D341Med (cell line): ENCODE measurements around the gene MRPL24.
"Not testable (repeated sequence)": the region's sequence is repeated elsewhere in the genome, so short reads cannot be mapped to it uniquely, and the experiment has no call there.

ENCODE experiments used
- DNase-seq: peaks from one replicate; pipeline ENCODE4 v3.0.0; 2012; ENCODE audit warnings: low spot score

MRPL24 gene

DNA sequence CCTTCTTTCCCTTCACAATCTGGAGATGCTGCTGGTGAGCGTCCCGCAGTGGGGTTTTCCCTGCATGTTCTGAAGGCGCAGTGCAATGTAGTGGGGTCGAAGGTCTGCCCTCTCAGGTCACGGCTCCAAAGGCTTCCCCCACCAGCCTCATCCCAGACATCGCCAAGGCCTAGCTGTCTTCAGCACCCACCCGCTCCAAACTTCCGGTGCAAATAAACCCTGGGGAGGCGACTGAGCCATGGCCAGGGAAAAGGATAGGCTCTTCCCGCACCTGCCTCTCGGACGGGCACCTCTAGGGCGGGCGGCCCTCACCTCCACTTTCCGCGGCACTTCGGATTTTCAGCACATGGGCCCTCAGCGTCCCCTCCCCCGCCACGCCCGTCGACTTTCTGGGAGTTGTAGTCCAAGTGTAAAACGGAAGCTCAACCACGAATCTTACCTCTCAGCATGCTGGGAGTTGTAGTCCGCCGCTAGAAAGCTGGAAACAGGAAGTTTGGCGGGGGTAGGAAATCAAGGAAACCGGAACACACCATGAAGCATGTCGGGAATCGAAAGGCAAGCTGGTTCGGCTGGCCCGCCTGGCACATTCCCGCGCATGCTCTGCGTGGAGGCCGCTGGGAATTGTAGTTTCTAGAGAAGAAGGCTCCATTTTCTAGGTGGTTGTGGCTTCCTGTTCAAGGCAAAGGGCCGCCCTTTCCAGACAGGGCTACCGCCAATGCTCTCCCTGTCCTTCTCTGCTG lies at the start of gene MRPL24:
Gene MRPL24, minus strand, starts transcription at position 348 of the 740 bp plus-strand sequence. CDS start 2,384 bp downstream, outside the sequence.
- DNase-seq, result peak; percentile 95

DNA sequence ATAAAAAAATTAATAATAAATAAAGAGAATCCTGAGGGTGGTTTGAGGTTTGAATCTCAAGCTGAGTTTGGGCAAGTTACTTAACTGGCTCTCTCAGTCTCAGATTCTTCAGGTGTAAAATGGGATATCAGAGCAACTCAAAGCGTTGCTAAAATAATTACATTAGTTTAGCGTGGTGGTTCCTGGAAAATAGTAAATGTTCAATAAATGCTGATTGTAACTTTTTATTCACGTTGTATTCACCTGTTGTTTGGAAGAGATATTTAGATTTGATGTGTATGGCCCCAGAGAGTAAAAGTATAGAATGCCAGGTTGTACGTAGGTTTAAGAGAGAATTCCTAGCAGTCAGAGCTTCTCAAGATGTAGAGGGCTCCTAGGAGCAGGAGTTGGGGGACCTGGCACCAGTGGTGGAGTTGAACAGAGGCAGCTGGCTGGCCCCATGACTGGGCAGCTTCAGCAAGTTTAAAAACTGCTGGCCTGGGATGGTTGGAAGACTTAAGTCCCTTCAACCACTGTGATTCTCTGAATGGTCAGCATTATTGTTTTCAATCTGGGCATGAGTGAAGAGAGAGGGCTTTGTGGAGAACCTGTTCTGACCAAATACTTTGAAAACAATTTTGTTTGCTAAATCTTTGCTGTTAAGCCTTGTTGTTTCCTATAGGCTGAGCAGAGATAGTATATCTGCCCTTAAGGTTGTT lies 48.9 kb upstream of the MRPL24 start:
- no peak for DNase-seq

DNA sequence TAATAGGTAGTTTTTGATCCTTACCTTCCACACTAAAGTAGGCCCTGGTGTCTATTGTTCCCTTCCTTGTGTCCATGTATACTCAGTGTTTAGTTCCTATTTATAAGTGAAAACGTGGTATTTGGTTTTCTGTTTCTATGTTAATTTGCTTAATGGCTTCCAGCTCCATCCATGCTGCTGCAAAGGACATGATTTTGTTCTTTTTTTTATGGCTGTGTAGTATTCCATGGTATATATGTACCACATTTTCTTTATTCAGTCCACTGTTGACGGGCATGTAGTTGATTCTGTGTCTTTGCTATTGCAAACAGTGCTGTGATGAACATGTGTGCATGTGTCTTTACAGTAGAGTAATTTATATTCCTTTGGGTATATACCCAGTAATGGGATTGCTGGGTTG lies 47.2 kb upstream of the MRPL24 start:
- no peak for DNase-seq

DNA sequence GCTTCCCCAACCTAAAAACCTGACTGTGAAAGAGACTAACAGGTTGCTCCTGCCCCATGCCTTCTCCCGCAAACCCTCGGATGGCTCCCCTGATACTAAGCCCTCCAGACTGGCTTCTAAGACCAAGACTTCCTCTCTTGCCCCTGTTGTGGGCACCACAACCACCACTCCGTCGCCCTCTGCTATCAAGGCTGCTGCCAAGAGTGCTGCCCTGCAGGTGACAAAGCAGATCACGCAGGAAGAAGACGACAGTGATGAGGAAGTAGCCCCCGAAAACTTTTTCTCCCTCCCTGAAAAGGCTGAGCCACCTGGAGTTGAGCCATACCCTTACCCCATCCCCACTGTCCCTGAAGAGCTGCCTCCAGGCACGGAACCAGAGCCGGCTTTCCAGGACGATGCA lies 45.8 kb upstream of the MRPL24 start:
- DNase-seq, result no peak

DNA sequence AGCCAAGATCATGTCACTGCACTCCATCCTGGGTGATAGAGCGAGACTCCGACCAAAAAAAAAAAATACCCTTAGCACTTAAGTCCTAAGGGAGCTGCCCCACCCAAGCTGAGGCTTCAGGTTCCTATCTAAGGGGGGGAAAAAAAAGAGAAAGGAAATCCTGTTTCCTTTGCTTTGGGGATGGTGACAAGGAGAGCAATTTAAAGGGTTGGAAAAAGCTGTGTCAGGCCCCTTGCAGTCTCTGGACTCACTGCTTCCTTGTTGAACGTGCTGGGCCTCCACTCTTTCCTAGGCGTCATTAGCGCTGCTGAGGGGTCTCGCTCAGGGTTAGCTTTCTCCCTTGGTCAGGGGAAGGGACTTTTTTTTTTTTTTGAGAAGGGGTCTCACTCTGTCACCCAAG lies 44.6 kb upstream of the MRPL24 start:
- no peak for DNase-seq

DNA sequence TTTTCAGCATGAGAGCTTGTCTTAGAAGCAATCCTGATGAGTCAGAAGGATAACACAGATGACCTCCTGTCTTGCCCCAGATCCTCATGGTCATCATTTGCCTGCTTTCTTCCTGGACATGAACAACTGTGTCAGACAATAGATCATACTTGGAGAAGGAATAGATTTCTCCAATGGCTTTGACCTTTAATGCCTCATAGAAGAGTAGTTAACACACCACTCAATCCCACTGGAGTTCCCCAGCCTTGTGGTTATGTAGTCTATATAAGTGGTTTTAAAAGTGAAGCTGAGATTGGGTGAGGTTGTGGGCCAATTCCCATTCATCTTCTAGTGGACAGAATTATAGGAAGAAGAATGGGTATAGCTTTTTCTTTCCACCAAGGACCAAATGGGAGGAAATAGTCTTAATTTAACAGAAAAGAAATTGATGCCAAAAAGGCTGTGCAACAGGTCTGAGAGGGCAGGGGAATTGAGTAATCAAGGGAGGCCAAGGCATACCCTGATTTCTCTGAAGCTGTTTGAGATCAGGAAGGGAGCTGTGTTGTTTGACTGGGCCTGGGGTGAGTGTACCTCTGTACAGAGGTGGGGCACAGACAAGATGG lies 40.8 kb upstream of the MRPL24 start:
- no peak for DNase-seq

DNA sequence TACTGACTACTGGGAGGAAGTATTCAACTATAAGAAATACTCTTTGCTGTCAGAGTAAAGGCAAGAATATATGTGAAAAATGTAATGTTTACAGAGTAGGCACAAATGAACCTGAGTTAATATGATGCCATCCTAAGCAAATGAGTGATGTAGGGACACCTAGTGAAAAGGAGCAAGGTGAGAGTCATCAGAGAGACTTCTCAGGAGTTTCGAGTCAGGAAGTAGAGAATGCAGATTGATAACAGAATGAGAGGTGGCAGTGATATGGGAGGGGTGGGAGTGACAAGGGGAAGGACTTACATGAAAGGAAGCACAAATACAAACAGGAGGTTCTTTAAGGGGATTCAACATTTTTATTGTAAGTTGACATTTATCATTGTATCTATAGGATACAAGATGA lies 36.7 kb upstream of the MRPL24 start:
- DNase-seq, result no peak

DNA sequence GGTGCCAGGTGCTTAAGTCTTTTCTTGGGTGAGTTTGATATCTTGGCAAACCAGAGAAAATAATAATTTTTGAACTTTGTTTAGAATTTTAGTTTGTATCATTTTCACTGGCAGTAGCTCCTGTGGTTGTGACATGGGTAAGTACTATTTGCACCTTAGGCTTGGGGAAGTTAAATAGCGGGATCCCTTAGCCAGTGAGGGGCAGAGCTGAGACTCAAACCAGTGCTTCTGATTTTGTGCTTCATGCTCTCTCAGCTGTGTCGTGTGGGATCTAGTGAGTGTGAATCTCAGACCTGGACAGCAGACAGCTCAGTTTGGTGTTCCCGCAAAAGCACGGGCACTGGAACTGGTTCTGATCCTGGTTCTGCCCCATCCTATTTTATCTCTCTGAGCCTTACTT lies 36.1 kb upstream of the MRPL24 start:
- no peak for DNase-seq

DNA sequence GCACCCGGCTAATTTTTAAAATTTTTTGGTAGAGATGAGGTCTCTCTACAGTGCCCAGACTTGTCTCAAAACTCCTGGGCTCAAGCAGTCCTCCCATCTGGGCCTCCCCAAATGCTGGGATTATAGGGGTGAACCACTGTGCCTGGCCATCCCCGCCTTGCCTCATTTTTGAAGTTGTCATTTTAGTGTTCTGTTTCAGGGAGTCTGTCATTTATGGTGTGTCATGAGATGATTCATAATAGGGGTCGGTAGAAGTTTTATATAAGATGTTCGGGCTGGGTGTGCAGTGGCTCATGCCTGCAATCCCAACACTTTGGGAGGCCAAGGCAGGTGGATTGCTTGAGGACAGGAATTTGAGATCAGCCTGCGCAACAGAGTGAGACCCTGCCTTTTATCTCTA lies 34.9 kb upstream of the MRPL24 start:
- no peak for DNase-seq

DNA sequence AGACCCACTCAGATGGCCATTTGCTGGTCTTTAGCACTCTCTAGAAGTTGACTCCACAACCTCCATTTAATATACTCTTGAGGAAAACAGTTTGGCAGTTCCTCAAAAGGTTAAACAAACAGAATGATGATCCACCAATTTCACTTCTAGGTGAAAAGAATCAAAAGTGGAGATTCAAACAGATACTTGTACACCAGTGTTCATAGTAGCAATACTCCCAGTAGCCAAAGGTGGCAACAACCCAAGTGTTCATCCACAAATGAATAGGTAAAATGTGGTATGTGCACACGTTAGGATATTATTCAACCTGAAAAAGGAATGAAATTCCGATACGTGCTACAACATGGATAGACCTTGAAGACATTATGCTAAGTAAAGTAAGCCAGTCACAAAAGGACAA lies 32.7 kb upstream of the MRPL24 start:
- DNase-seq, result no peak

DNA sequence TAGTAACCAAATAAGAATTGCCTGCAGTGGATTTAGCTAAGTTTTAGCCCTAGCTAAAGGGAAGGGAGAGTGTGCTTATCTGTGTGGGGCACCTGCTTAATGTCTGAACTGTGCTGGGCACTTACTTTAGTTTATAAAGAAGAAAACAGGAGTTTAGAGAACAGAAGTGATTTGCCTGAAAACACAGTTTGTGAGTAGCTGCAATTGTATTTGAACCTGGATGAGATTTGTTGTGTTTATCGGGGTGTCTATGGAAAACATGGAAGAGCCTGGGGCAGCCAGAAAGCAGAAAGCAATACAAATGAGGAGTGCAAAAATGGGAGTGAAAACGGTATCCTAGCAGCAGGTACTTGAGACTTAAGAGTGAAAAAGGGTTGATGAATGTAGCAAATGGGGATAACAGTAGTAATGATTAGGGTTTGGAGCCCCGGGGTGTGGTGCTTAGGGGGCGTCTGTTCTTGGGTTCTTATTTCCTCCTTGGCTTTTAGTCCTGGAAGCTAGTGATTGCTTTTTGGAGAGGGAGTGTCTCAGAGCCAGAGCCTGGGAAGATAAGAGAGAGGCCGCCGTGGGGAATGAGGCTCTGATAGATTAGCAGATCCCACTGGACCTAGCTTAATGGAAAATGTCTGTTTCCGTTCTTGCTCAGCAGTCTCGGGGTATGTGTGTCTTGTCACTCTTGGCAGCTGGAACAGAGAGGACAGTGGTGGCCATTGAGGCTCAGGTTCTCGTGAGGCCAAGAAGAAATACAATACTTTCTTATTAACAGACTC lies 32.0 kb upstream of the MRPL24 start:
- DNase-seq, result no peak

DNA sequence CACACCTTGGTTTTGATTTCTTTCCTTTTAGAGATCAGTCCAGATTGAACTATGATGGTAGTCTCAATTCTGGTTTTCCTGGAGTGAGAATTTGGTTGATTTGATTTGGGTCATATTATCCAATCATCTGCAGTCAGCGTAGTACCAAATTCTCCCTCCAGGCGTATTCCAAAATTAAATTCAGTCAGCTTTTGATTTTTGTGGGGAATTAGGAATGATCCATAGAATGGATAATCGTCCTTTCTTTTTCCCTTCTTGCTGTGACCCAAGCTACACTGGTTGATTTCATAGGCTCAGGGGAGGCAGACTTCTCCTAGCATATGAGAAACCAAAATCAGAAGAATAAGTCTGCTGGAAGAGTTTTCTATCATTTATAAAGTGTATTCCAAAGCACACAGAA lies 31.3 kb upstream of the MRPL24 start:
- no peak for DNase-seq

DNA sequence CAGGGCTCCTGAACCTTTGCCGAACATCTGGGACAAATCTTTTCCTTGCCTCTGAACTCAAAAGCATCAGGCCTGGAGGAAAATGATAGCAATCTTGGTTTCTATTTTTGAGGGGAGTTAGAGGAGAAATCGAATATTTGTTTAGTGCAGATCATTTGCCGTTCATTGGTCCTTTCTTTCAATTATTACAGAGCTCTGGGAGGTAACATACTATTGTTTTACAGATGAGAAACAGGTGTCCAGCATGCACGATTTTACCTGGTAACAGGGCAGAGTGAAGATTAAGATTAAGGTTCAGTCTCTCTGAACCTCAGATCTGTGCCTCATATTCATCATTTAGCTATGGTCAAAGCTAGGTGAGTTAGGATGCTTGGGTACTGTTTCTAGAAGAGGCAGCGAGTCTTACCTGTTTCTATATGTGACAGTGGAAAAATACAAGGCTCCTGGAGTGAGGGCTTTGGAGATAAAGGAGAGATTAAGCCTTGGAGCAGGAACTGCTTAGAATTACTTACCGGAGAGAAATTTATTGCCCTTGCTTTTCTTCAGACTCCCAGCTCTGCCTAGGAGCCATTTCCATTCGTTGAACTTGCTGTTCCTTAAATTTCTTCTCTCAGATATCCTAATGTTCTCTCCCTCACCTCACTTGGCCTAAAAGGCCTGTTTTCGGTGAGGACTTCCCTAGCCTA lies 27.9 kb upstream of the MRPL24 start:
- DNase-seq, result no peak

DNA sequence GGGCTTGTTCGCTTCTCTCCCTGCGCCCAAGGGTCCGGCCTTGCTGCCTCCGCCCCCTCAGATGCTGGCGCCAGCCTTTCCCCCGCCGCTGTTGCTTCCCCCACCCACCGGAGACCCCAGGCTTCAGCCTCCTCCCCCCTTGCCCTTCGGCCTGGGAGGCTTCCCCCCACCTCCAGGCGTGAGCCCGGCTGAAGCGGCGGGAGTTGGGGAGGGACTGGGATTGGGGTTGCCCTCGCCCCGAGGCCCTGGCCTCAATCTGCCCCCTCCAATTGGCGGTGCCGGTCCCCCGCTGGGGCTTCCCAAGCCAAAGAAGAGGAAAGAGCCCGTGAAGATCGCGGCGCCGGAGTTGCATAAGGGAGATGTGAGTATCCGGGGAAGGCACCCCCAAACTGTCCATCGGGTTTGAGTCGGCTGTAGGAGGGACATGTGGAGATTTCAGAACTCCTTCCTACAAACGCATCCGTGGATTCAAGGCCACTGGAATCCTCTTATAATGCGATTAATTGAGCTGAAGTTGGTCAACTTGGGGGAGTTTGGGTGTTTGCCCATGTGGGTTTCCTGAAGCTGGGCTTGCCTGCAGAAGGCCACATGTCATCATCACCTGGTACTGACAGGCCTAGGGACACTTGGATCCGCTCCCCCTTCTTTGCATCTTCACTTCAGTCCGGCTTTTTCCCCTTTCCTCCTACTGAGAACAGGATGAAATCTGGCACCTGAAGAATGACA lies 27.2 kb upstream of the MRPL24 start:
- peak; percentile 68 for DNase-seq

DNA sequence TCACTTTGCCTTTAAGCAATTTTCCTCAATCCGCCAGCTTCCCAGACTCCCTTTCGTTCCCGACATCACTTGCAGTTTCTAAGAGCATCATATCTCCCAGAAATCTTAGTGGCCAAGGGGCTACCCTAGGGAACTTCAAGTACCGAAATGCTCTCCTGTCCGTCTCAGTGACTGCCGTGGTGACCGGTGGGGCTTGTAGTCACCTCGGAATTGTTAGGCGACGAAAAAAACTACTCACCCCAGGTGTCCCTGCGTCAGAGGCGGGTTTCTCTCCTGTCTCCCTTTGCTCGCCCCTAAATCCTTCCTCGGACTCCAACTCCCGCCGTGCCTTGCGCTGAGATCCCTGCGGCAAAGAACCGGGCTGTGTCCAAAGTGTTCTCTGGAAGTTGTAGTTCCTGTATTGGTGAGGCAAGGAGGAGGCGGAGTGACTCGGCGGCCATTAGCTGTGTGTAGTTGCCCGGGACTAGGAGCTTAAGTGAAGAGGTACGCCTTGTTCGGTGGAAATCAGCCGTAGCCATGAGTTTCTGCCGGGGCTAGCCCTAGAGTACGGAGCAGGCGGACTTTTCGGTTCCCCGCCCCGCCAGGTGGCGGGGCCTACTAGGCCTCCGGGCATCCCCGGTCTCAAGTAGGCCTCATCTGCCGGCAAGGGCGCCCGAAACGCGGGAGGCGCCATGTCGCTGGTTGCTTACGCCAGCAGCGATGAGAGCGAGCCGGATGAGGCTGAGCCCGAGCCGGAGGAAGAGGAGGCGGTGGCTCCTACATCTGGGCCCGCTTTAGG lies 26.4 kb upstream of the MRPL24 start, which contains the start of gene PRCC:
Gene PRCC, plus strand, starts transcription at position 435 of the 778 bp plus-strand sequence. Its CDS starts 237 bp downstream, at position 672.
- DNase-seq, result peak; percentile 93

DNA sequence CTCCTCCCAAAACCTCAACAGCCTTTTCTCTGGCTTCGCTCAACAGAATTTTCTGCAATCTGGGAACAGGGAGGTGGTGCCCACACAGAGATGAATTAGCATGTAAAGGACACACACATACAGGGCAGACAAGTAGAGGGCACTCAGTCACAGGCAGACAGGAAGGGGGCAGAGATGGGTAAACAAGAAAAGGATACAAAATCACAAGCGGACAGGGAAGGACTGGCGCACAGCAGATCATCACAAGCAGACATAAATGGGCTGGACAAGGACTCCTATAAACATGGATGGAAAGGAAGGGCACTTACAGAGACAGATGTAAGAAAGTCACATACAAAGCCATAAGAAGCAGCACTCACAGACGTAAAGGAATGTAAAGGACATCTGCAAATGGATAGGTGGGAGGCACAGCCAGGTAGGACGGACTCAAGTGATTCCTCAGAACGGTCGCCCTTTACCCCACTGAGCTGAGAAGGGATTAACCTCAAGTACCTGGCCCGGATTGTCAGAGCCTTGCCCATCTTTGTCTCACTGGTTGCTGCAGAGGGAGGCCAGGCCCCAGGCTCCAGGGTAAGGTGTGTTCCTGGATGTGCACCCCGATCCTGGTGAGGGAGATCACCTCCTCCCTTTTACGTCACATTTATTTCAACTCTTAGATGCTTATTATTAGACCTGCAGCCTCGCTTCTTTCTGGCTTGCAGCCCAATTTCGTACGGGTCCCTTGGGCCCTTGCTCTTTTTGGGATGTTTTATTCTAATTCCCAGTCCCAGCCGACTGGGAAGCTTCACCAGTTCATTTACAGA lies 25.6 kb upstream of the MRPL24 start:
- DNase-seq, result peak; percentile 60

DNA sequence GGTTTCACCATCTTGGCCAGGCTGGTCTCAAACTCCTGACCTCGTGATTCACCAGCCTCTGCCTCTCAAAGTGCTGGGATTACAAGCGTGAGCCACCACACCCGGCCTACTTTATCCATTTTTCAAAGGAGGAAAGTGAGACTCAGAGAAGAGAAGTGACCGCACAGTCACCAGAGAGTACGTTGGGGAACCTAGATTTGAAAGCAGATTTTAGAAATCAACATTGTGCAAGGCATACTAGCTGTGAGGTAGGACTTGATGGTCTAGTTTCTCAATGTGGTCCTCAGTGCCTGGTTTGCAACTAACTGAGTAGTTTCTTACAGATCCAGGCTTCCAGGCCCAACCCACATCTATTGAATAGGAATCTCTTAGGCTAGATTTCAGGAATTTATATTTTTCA lies 24.8 kb upstream of the MRPL24 start:
- DNase-seq, result no peak

DNA sequence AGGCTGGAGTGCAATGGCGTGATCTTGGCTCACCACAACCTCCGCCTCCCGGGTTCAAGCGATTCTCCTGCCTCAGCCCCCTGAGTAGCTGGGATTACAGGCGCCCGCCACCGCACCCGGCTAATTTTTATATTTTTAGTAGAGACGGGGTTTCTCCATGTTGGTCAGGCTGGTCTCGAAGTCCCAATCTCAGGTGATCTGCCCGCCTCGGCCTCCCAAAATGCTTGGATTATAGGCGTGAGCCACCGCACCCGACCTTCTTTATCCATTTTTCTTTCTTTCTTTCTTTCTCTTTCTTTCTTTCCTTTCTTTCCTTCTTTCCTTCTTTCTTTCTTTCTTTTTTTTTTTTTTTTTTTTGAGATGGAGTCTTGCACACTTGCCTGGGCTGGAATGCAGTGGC lies 24.2 kb upstream of the MRPL24 start:
- not testable (repeated sequence) for DNase-seq

DNA sequence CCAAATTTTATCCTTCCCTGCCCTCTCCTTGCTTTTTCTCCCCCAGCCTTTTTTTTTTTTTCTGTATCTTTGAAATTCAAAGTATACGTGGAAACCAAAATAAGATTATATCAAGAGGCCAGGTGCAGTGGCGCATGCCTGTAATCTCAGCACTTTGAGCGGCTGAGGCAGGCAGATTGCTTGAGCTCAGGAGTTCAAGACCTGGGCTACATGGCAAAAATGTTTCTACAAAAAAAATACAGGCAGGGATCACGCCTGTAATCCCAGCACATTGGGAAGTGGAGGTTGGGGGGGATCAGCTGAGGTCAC lies 19.9 kb upstream of the MRPL24 start:
- DNase-seq, result no peak
